ENCODE measurements around the gene GNA12.
"Not testable (repeated sequence)": the region's sequence is repeated elsewhere in the genome, so short reads cannot be mapped to it uniquely, and the experiment has no call there.

The GNA12 gene

DNA sequence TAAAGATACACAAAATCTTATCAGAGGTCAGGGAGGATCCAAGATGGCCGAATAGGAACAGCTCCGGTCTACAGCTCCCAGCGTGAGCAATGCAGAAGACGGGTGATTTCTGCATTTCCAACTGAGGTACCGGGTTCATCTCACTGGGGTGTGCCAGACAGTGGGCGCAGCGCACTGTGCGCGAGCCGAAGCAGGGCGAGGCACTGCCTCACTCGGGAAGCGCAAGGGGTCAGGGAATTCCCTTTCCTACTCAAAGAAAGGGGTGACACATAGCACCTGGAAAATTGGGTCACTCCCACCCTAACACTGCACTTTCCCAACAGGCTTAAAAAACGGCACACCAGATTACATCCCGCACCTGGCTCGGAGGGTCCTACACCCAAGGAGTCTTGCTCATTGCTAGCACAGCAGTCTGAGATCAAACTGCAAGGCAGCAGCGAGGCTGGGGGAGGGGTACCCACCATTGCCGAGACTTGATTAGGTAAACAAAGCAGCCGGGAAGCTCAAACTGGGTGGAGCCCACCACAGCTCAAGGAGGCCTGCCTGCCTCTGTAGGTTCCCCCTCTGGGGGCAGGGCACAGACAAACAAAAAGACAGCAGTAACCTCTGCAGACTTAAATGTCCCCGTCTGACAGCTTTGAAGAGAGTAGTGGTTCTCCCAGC, 100.5 kb downstream of the GNA12 start:
- not testable (repeated sequence) for DNase-seq

DNA sequence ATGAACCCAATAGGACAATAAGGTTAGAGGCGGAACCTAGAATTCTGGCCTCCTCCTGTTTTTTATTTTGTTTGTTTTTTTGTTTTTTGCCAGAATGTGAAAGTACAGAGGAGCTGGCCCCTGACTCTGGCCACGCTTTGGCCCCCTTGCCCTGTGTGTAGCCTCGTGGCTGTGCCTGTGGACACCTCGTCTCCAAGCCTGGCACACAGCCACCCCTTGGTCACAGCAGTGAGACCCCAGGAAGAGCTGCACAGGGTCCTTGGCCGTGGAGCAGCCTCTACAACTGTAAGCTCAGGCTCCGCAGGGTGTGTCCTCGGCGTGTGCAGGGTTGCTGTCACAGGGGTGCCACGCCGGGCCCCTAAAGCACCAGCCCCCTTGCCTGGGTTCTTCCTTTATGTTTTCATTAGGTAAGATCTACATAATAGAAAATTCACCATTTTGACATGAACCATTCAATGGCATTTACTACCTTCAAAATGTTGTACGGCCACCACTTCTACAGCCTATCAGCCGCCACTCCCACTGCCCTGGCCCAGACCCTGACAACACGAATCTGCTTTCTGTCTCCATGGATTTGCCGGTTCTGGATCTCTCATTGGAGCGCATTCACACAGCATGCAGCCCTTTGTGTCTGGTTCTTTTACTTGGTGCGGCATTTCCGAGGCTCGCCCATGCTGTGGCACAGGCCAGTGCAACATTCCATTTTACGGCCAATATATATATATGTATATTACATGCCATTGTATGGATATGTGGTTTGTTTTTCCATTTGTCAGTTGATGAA, 105.2 kb downstream of the GNA12 start:
- DNase-seq = no peak

DNA sequence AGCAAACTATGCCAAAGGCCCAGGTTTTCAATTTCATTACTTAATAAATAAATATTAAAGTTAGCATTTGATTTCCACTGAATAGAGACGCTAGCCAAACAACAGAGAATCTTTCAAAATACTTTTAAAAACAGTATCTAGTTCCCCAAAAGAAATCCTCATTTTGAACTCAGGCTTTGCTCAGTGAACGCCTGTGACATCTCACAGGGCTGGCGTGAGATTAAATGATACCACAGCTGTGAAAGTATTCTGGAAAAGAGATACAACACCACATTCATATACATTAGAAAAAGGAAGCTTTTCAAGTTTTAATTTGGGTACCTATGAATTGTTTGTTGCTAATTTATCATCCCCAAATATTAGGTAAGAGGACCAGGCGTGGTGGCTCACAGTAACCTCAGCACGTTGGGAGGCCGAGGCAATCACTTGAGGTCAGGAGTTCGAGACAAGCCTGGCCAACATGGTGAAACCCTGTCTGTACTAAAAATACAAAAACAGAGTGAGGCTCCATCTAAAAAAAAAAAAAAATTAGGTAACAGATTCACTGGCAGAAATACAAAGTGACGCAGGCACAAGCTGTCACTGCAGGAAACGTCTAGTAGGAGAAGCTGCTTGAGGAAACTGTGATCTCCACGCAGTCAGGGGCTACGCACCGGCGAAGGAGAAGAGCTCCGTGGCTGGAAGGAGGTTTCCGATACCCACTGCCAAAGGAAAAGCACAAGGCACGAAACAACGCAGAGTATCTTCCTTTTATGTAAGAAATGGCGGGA, 106.2 kb downstream of the GNA12 start:
- no peak for DNase-seq

DNA sequence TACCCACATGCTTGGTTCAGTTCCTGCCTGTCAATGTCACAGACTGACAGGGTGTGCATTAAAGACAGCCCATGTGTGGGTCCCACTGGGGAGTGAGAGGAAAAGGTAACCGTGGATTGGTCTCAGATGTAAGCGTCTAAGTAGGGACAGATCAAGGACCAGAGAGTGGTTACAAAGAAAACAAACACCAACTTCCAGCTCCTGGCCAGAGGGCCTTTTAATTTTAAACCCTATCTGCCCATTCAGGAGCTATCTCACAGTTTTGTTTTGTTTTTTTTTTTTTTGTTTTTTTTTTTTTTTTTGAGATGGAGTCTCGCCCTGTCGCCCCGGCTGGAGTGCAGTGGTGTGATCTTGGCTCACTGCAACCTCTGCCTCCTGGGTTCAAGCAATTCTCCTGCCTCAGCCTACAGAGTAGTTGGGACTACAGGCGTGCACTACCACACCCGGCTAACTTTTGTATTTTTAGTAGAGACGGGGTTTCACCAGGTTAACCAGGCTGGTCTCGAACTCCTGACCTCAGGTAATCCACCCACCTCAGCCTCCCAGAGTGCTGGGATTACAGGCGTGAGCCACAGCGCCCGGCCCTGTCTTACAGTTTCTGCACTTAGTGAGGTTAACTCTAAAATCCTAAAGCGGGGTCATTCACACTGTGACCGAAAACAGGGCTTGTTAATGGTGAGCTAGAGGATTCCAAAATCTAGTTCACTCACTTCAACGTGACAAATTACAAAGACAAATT, 106.9 kb downstream of the GNA12 start:
- not testable (repeated sequence) for DNase-seq

DNA sequence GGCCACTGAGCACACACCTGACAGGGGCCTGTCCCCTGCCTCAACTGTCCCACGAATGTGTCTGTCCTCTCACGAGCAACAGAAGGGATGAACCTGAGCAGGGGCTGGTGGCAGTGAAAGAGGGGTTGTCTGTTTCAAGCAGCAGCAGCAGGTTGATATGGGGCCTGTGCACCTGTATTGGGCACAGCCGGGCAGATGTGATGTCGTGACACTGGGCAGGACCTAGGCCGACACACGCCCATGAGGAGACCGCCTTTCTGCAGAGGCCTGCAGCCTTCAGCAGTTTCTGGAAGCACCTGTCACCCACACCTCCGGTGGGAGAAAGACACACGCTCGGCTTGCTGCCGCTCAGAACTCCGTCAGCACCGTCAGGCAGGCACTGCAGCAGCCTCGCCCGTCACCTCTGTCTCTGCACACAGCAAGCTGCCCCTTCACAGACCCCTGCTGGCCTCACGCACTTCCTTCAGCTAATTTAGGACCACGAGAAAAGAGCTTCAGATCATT, 107.6 kb downstream of the GNA12 start:
- no peak for DNase-seq

DNA sequence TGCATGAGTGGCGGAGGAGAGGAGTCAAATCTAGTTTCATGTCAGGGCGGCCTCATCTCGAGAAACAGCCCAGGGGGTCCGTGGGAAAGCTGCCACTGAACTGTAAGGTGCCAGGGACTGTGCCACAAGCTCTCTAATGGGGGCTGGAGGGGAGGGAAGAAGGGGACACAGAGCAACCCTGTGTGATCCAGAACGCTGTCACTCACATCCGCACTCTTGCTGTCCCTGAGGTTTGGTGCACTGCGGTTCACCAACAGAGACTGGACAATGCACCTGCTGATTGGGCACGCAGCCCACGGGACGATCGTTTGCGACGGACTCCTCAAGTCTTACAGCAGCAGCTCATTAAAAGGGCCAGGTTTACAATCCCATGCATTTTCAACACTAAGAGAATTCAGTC, 108.4 kb downstream of the GNA12 start:
- no peak for DNase-seq

DNA sequence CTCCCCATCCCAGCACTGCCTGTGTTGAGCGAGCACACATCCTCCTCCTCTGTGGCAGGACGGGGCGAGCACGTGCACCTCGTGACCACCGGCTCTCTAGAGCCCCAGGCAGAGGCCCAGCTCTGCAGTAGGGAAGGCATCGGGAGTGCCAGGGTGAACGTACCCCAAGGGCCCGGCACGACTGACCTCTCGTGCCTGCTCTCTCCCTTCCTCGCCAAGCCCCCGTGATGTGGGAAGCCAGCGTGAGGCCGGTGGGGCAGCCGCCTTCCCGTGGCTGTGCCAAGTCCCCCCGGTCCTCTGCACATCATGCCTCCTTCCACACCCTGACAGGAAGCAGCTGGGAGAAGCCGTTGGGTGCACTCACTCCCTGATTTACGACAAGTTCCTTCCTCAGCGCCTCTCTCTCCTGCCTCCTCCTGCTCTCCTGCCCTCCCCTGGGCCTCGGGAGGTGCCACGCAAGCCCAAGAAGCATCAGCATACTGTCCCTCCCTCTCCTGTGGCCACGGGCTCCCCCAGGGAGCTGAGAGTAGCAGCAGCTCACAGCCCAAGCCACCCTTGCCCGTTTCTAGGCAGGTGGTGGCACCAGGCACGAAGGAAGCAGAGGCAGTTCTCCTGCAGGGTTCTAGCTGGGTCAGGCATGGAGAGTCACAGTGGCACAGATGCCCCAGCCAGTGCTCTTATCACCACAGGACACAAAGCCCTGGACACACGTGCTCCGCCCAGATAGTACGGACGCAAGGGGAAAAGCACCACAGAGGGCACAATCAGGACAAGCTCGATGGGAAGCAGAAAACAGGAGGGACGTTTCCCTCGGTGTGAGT, 109.1 kb downstream of the GNA12 start:
- no peak for DNase-seq

DNA sequence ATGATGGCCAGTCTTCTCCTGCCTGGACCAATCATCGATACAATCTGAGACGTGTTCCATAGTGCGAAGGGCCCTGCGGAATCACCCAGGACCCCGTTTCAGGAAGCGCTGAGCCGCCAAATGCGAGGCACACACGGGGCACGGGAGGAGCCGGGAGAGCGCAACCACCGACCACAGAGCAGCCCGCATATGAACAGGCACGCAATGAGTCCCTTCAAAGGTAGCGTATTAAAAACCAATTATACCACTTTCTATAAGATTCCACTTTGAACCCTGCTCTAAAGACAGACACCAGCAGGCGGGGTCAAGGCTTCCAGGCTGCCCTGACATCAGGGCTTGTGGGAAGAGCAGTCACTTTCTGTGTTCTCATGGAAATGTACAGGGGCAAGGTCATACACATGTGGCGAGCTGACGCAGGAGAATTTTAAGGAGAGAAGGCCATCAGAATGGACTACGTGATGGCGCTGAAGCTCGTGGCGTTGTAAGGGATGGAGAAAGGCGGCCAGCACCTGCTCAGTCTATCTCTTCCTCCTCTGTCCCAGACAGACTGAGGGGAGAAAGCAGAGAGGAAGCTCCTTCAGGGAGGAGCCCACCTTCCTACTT, 109.9 kb downstream of the GNA12 start:
- DNase-seq = no peak

DNA sequence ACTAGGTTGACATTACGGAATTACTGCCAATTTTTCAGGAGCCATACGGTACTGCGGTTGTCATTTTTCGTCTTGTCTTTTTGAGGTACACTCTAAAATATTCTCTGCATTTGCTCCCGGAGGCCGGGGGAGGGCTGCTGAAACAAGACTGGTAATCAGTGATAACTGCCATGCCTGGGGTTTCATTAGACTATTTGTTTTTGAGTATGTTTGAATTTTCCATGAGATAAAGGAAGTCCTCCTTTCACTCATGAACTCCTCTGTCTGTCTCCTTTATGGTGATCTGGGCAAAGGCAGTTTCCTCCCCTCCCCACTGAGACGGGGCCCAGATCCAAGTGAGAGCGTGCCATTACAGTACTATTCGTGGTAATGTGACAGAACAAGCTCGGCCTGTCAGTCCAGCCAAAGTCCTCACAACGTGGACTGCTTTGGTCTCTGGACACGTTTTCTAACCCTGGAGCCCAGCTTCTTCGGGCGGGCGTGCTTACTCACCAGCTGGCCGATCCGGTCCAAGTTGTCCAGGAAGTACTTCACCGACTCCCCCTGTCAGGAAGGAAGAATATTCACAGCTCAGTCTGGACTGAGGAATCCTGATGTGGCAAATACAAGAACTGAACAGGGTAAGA, 111.0 kb downstream of the GNA12 start:
- no peak for DNase-seq

DNA sequence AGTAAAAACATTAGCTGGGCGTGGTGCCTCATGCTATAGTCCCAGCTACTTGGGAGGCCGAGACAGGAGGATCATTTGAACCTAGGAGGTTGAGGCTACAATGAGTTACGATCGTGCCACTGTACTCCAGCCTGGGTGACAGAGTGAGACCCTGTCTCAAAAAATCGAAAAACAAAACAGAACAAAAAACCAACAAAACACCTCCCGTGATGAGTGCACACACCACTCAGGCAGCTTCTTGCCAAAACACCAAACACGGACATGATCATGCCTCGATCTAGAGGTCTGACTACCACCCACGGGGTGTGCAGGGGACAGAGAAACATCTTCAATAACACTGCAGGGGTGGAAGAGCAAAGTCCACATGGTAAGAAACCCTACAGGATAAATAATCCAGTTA, 111.7 kb downstream of the GNA12 start:
- DNase-seq = no peak

DNA sequence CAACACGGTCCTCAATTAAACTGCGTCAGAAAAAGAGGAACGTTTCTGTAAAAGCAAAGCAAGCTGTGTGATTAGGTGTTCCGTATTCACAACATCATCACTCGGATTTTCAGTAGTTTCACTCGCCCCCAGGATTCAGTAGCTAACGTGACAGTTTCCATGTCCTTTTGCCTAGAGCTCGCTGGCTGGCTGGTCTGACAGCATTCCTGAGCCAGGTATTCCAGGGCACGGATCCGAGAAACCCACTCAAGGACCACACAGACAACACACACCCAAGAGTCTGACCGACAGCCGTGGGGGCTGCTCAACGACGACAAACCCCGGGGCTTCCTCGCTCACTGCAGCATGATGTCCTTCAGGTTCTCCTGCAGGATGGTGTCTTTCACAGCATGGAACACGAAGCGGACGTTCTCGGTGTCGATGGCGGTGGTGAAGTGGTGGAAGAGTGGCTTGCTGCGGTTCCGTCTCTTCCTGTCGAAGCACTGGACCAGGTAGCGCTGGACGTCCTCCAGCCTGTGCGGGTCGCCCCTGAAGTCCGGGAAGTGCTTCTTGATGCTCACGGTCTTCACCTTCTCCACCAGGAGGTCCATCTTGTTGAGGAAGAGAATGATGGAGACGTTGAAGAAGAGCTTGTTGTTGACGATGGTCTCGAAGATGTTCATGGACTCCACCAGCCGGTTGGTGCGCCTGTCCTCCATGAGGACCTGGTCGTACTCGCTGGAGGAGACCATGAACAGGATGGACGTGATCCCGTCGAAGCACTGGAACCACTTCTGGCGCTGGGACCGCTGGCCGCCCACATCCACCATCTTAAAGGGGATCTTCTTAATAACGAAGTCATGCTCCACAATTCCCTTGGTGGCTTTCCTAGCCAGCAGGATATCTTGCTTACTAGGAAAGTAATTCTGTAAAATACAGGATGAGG, 113.0 kb downstream of the GNA12 start:
- no peak for DNase-seq

DNA sequence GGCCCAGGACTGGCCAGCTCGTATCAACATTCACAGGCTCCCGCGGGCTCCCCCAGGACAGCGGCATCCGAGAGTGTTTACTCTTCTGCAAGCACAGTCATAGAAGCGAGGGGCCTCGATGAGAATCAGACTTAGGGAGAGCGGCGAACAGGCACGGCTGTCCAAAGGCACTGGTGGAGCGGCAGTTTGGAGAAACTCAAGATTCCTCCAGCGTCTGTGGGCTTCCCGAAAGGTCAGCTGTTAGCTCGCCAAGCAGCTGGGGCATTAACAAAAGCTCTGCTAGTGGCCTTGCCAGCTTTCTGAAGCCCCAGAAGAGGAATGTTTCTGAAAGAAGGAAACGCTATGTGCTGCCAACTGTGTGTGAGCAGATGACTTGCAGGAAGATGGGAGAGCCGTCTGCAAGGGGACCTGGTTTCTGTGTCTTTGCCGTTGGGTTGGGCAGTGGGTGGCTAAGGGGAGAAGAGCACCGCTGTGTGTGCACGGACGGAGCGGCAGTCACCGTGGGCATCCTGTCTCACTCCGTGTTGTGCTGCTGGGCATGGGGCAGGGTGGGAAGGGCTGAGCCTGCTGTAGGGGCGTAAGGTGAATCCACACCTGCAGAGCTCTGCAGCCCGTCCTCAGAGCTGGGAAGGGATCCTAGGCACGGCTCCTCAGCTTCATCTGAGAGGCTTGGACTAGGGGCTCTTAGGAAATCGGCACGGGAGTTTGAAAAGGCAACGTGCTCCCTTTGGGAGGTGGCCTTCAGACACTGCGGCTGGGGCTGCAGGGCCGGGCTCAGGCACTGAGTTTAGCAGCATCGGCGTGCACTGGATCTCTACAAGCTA, 114.0 kb downstream of the GNA12 start:
- DNase-seq = no peak

DNA sequence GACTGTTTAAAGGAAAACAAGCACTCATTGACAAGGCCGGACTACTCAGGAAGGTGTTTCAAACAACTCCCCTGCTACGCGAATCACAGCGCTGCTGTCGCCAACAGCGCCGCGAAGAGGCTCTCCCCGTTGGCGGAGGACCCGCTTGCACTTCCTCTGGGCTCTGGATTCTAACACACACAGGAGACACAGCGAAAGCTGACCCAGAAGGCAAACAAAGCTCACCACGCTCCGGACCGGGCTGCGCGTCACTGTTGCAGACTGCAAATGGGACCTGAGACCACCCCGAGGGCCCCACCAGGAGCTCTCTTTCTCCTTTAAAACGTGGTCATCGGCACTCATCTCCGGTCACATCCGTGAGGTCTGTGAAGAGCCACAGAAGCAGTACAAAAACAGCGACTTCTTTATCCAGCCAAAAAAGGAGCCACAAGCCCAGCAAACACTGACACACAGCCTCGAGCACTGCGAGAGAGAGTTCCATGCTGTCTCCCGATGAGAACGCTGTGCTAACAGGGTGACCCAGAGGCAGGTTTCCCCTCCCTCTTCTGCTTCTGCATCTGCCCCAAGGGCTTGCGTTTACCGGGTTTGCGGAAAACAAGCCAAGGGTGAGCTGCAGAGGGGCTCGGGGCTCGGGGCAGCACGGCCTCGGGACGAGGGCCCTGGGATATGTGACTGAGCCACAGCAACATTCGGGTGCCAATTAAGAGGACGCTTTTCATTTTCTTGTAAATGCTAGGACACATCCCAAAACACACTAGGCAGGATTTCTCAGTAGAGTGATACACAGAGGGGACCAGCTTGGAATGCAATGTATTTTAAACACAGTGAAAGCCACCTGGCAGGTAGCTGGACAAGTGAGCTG, 114.8 kb downstream of the GNA12 start:
- no peak for DNase-seq

DNA sequence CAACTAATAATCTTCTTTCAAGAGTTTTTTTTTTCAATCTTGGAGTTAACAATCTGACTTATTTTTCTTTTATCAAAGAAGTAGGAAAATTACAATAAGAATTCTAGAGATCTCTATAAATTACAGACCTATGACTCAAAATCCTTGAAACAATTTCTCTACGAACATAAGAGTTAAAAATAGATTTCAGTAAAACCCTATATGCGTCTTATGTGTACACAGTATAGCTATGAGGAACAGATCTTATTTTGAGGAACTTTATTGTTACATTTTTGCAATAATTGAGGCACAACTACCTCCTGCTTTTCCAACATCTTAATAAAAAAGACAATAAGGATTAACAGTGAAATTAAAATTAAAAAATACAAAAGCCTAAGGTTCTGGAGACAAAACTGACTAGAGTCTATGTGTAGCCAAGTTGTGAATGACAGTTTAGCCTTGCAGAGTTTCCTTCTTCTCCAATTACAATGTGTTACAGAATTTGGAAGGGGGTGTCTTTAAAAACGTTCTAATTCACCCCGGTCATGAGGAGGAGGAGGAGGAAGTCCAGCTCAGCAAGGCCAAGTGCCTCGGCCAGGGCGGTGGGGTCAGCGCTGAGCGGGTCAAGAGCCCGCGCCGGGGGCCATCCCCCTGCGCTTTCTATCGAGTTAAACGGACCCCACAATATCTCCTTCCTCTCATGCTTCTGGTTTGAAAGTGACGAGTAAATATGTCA, 115.6 kb downstream of the GNA12 start:
- no peak for DNase-seq

DNA sequence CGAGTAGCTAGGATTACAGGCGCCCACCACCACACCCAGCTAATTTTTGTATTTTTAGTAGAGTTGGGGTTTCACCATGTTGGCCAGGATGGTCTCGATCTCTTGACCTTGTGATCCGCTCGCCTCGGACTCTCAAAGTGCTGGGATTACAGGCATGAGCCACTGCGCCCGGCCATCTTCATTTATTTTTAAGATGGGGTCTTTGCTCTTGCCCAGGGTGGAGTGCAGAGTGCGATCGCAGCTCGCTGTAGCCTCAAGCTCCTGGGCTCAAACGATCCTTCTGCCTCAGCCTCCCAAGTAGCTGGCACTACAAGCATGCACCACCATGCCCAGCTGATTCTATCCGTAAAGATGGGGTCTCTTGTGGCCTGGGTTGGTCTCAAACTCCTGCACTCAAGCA, 116.9 kb downstream of the GNA12 start:
- not testable (repeated sequence) for DNase-seq

DNA sequence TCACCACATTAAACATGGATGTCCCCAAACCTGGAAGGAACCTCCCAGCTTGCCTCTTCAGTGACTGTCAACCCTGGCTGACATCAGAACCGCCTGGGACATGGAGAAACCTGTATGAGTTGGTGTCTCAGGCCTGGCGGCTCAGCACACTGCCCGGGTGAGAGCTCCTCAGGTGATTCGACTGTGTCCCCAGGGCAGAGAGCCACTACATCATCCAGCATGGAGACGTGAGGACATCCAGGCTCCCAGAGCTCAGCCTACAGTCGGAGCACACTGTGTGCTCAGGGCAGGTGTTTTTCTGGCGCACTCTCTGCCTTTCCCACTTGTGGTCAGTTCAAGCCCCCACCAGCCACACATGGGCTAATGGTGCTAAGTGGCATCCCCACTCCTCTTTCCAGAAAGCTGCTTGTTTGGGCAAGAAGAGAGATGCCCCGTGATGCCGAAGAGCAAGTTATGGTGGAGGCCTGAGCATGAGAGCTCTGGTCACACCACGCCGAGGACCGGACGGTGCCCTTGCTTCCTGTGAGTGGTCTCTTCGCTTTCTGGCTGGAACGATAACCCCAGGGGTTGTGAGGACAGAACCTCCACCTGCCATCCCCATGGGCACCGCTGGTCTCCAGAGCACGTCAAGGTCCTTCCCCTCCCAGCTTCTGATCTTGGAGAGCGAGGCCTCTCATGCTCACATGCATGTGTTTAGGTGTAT, 117.6 kb downstream of the GNA12 start:
- no peak for DNase-seq
